Renal cortical epithelial cell (primary cell): ENCODE measurements around the gene RNF125. TPM values are rescaled to one million over a fixed set of nuclear protein-coding genes. Genes with fewer than 3 reads are reported as not detected.
A peak's percentile ranks its signal among the peaks of the same experiment; 100 is the strongest.

Experiments used
- DNase-seq: peaks from one replicate; pipeline ENCODE4 v3.0.0-alpha.2; 2011; ENCODE audit warnings: low read depth
- total RNA-seq: library from RNA; depleted of rRNA; stranded (reverse); fragments of >200 nt; gene quantifications from 2 replicates; pipeline ENCODE4 v1.2.3, GENCODE V29; 2014

Gene RNF125
- total RNA-seq, 1 donor from 2014 or later = 1.5 TPM

DNA sequence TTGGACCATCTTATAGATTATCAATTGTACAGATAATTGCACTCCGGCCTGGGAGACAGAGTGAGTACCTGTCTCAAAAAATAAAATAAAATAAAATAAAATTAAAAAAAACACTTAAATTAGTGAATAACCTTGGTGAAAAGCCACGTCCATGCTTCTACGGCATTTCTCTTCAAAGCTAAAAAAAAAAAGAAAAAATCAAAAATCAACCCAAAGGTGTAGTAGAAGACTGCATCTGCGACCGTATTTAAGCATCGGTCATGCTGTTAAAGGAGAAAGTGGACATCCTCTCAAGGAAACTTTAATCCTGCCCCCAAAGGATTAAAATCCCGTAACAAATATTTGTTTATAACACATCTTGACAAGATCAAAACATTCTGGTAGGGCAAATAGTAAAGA, 72.7 kb downstream of the RNF125 start:
- peak; percentile 5 for DNase-seq

DNA sequence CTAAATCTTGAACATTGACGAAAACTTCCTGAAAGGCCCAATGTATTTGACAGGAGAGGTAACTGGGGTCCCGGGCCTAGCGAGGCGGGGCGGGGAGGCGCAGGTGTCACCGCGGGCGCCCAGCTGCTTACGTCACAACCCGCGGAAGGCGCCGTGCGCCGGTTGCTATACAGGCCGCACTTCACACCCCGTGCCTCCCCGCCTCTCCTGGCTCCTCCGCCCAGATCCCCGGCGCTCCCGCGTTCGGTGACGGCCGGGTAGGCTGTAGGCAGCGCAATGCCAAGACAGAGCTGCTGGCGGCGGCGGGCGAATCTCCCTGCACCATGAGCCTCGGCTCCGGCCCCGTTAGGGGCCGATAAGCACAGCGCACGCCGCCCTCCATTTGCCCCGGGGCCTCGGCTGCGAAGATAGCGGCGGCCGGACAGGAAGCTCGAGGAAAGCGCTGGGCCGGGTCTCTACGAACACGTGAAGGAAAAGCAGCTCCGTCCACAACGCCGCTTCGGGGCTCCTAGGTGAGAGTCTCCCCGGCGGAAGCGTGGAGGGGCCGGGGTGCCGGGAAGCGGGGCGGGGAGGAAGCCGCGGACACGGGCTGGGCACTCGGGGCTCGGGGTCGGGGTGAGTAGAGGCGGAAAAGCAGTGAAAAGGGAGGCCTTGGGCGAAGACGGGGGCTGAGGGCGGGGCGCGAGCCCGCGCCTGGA, 73.2 kb downstream of the RNF125 start, which contains the start of gene RNF138:
Gene RNF138, plus strand, starts transcription at position 151 of the 698 bp plus-strand sequence. CDS start 903 bp downstream, outside the sequence.
- peak; percentile 51 for DNase-seq

DNA sequence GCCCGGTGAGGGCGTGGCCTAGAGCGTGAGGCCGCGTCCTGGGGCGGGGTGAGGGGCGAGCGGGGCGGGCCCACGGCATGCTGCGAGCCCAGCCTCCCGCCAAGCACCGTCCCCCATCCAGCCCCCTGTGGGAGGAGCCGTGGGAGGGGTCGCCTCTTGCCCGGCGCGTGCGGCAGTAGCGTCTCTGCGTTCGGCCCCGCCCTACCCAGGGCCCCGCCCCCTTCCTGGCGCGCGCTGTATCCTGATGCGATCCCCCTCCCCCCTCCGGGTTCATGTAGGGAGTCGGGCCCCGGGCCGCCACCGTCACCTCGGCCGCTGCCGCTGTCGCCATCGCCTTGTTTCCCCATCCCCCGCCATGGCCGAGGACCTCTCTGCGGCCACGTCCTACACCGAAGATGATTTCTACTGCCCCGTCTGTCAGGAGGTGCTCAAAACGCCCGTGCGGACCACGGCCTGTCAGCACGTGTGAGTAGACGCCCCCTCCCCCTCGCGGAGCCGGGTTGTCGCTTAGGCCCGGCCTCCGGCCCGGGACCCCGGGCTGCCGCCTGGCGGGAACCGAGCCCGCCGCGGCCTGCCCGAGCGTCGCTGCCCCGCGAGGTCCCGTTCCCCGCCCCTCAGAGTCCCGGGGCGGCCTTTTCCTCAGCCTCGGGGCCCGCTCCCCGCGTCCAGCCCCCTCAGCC, 73.9 kb downstream of the RNF125 start:
- DNase-seq = peak; percentile 79

DNA sequence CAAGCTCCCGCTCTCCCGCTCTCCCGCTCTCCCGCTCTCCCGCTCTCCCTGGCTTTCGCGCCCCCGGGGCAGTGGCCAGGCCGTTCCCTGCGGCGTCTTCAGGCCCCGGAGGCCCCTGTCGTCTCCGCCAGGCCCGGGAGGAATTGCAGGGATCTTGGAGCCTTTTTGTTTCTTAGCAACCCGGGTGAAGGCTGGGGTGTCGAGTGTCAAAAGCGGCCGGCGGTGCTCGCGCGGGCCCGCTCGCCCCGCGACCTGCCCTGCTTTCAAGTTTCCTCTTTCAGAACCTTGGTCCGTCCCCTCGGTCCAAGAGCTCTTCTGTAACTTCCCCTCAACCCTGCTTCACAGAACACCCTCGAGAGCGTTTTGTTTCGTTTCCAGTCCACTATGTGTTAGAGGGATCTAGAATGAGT, 74.5 kb downstream of the RNF125 start:
- DNase-seq = peak; percentile 33

DNA sequence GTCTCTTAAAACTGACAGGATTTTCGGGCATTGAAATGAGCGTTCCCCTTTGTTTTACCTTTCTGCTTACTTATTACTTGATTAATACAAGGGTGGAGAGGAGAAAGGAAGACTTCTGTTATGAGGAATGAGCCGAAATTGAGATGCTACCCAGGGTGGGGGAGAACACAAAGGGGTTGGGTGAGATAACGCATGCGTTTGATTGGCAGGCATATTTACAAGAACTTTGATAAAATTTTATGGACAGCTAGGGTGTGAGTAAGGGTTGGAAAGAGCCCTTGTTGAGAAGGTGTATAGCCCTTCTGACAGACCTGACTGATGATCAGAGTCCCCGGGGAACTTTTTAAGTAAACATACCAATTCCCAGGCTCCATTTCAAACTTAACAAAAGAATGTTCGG, 74.9 kb downstream of the RNF125 start:
- peak; percentile 2 for DNase-seq

DNA sequence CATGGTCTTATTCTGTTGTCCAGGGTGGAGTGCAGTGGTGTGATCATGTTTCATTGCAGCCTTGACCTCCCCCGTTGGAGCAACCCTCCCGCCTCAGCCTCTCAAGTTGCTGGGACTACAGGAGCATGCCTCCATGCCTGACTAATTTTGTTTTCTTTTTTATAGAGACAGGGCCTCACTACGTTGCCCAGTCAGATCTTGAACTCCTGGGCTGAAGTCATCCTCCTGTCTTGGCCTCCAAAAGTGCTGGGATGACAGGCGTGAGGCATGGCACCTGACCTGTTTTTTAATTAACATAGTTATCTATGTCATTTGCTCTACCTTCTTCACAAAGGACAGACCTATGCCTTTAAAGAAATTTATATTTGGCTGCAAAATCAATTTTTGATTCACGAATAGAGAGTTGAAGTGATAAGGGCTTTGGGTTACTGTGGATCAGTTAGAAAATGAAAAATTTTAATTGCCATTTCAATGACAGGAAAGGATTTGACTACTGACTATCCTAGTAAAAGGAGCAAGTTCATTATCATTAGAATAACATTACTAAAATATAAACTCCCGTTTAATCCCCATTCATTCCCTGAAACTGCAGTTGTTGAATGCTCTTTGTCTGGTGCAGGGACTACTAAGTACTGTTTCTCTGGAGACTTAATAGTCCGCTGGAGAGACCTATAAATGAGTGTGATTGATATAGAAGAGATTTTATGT, 76.7 kb downstream of the RNF125 start:
- peak; percentile 8 for DNase-seq

DNA sequence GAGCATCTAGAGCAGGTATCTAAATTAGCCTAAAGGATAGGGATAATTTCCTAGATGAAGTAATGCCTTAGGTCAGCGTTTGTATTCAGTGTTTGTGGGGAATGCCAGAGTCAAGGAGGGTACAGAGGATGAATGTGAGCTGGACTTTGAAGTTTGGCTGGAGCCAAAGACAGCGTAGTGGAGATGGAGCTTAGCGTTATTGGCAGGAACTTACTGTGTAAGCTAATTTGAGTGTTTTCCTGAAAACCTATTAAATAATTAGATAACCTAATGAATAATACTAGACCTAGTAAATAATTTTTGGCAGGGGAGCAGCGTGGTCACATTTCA, 77.2 kb downstream of the RNF125 start:
- peak; percentile 5 for DNase-seq

DNA sequence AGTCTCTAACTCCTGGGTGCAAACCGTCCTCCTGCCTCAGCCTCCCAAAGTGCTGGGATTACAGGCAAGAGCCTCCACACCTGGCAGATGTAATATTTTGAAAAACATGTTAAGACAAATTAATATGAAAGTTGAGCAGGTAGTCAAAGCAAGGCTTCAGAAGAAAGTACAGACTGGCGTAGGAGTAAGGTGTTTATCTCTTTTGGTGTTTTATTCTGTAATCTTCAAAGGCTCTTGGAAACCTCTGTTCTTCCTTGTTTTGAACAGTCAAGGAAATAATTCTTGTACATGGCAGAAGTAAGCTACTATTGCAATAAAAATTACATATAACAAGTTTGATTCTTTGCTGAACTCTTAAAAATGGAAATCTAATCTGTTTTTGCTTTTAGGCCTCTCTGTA, 78.3 kb downstream of the RNF125 start:
- no peak for DNase-seq

DNA sequence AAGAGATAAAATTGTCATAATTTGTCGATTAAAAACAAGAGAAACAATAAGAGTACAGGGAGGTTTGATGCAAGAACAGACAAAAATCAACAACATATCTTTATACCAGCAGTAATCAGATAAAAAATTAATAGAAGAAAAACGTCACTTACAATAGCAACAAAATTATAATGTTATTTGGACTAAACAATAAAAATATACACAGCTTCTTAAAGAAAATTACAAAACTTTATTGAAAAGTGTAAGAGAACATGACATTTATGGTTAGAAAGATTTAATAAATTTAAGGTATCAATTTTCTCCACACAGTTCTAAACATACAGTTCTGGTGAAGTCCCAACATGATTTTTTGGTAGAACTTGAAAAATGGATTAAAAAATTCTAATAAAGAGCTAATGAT, 85.9 kb downstream of the RNF125 start:
- no peak for DNase-seq

DNA sequence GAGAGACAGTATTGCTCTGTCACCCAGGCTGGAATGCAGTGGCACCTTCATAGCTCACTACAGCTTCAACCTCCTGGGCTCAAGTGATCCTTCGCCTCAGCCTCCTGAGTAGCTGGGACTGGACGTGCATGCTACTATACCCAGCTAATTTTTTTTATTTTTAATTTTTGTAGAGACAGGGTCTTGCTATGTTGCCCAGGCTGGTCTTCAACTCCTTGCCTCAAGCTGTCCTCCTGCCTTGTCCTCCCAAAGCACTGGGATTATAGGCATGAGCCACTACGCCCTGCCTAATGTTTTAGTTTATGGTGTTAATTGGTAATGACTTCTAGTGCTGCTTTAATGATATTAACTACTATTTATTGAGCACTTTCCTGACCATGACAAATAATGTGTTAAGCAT, 91.4 kb downstream of the RNF125 start:
- no peak for DNase-seq

DNA sequence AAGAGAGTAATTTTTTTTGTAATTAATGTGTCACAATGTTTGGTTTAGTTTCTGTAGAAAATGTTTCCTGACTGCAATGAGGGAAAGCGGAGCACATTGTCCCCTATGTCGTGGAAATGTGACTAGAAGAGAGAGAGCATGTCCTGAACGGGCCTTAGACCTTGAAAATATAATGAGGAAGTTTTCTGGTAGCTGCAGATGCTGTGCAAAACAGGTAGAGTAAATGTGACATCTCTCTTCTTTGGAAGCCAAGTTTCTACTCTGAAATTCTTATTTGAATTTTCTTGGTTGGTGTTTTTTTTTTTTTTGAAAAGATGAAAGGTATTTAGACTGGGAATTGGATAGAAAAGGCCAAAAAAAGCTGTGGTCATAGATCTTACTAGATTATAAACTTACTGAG, 93.1 kb downstream of the RNF125 start:
- no peak for DNase-seq

DNA sequence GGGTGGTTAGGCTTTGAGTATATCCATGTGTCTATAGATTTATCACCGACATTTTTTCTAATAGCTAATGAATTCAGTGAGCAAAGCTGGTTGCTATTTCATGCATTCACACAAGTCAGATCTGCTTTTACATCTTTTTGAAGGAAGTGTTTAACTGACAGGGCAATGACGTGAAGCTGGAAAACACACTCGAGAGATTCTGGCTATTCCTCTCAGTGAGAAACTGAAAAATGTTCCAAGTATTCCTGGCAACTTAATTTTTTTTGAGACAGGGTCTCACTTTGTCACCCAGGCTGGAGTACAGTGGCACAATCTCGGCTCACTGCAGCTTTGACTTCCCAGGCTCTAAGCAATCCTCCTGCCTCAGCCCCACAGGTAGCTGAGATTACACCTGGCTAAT, 94.2 kb downstream of the RNF125 start:
- no peak for DNase-seq

DNA sequence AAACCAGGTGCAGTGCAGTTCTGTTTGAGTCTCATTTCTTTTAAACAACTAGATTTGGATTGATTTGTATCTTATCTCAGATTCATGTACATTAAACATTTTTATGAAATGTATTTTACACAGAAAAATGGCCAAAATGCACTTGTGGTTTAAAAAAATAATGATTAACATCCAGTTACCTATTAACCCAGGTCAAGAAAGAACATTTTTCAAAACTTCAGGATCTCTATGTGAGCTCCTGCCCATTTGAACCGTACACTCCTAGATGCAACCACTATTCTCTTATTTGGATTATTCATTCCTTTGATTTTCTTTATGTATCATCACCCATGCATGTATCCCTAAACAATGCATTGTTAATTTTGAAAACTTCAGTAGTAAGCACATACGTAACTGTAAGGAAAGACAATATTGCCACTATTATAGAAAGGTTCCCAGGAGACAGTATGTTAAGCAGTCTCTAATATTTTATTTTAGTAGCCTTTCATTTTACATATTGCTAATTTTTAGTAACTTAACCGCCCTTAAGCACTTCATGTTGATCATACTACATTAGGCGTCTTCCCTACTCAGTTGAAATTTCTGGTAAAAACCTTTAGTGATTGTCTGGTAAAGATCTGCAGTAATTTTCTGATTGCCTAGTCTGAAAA, 95.8 kb downstream of the RNF125 start:
- peak; percentile 55 for DNase-seq

DNA sequence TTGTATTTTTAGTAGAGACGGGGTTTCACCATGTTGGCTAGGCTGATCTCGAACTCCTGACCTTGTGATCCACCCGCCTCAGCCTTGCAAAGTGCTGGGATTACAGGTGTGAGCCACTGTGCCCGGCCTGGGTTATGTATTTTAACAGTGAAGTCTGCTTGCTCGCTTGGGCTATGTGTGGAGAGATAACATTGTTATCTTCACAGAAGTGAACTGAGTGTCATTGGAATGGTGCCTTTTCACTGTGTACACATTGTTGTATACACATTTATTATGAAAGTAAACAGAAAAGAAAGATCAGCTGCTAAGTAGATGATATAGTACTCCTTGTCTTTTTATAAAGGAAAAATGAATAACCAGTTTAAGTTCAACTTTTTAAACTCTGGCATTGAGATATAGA, 103.4 kb downstream of the RNF125 start:
- DNase-seq = no peak

Other genes with a start within 250 kb of the RNF125 start
- 53.3 and 75.6 TPM in 2 replicates for gene TRAPPC8, start 75.7 kb upstream of the RNF125 start, total RNA-seq
- gene RNF138, start 73.0 kb downstream of the RNF125 start, total RNA-seq = 15.3 and 18.3 TPM in 2 replicates
- not detected in 2 replicates for gene MEP1B, start 171.2 kb downstream of the RNF125 start, total RNA-seq